ENCODE measurements around the gene PABPN1L. TPM values are rescaled to one million over a fixed set of nuclear protein-coding genes. Genes with fewer than 3 reads are reported as not detected.
A peak's percentile ranks its signal among the peaks of the same experiment; 100 is the strongest.

Gene PABPN1L
- total and polyA plus RNA-seq, 2 of the 13 experiments (the other 11 are each of a cell fraction or from before 2014, with no cell fraction given), result not detected

- TF ChIP-seq CCAR2 (optimal IDR thresholded peaks at IDR 0.05; ENCODE audit: low read depth, low read length) (no peak), ZNF292 (CRISPR knock-in tag; IDR thresholded peaks at IDR 0.05; ENCODE audit: borderline replicate concordance, low read depth) (no peak), ARID2 (CRISPR knock-in tag; IDR thresholded peaks at IDR 0.05; ENCODE audit: borderline replicate concordance) (0 out of 2 replicates have a peak, but pooled peaks have one; percentile 65), MAFG (CRISPR knock-in tag; IDR thresholded peaks at IDR 0.05) (no peak), RXRA (CRISPR knock-in tag; IDR thresholded peaks at IDR 0.05) (0 out of 2 replicates have a peak, but pooled peaks have one; percentile 63)
- TF ChIP-seq, protein P1, sequence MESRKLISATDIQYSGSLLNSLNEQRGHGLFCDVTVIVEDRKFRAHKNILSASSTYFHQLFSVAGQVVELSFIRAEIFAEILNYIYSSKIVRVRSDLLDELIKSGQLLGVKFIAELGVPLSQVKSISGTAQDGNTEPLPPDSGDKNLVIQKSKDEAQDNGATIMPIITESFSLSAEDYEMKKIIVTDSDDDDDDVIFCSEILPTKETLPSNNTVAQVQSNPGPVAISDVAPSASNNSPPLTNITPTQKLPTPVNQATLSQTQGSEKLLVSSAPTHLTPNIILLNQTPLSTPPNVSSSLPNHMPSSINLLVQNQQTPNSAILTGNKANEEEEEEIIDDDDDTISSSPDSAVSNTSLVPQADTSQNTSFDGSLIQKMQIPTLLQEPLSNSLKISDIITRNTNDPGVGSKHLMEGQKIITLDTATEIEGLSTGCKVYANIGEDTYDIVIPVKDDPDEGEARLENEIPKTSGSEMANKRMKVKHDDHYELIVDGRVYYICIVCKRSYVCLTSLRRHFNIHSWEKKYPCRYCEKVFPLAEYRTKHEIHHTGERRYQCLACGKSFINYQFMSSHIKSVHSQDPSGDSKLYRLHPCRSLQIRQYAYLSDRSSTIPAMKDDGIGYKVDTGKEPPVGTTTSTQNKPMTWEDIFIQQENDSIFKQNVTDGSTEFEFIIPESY (CRISPR knock-in tag; IDR thresholded peaks at IDR 0.05), result peak; percentile 41; the same call in 1 of the 2 replicates
These were observed 10.2 kb downstream of the PABPN1L start (continued) for GRCh38 chr16:88856122-88856827.

DNA sequence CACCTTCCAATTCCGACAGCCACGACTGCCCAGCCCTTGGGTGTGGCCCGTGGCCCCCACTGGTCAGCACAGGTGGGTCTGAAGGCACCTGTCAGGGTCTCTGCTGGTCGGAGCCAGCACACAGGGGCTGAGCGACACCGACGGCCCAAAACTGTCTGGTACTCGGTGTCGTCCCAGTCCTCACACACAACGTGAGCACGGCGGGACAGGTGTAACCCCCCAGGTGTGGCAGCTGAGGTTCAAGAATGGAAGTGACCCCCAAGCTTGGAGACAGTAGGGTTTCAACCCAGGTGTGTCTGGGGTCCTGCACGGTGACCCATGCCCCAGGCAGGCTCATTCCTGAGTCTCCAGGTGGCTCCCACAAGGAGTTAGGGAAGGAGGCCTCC is 10.7 kb downstream of the PABPN1L start:
- 89% methylated on average over 10 of the region's 13 CpGs for WGBS (ENCODE audit: low lambda C conversion rate)
- intact Hi-C loops (cut with micrococcal nuclease; ENCODE audit: unreplicated experiment), result loop anchor here (5.0 kb wide), 2 partner anchors 38 to 98 kb away; no protein-coding TSS in a partner anchor
- H3K27me3 ChIP-seq (ENCODE audit: control insufficient read depth in 1 of 2, insufficient read depth in 2 of 2, low read length in 2 of 2), result no peaks in the 10 kb centered on the region; a peak in 1 of 5 replicates
- BruUV-seq (replicated peaks), result TSS peak; percentile 40
- H3K36me3 ChIP-seq (replicated peaks in 1 of 2; ENCODE audit: control insufficient read depth in 1 of 2, insufficient read depth in 2 of 2, low read length in 2 of 2), result peaks cover 10 to 24% of the 10 kb centered on the region in 2 experiments
- peak overlapping the region; percentile 54; the same call in 1 of the 2 replicates for H3K9ac ChIP-seq (ENCODE audit: insufficient read depth, low read depth, low read length)
- H3K9me3 ChIP-seq (ENCODE audit: low read length), result no peaks in the 10 kb centered on the region
- H2AFZ ChIP-seq (ENCODE audit: low read length), result no peak overlapping the region
- H3K27ac ChIP-seq (ENCODE audit: extremely low read length, insufficient read depth, low read length), result no peak overlapping the region
- no peak for DNase-seq (ENCODE audit: low spot score)
- peak overlapping the region; percentile 54 to 73 (median 72); a peak in 5 of 6 replicates for H3K4me3 ChIP-seq (replicated peaks in 1 of 3; ENCODE audit: insufficient read depth in 1 of 3, low read depth in 2 of 3, low read length in 3 of 3)
- in situ Hi-C loops (cut with HindIII; ENCODE audit: extremely low pct_ligation_motif_present, low pct_unique_long_range_greater_than_20kb), result loop anchor here (5.0 kb wide), 2 partner anchors 43 to 98 kb away; partner anchors contain the start of gene APRT
- H3K4me1 ChIP-seq (ENCODE audit: insufficient read depth, low read length), result peaks cover 15% of the 10 kb centered on the region
- ChIA-PET POLR2A (interaction anchor here (2.3 kb wide), 1 partner anchor 312 kb away, joined by 9 read pairs; no protein-coding TSS in a partner anchor), CTCF (ENCODE audit: low intra/inter-chr PET ratio, low total read pairs) (no interaction called here)
- FAIRE-seq, result no peak
- peak overlapping the region; percentile 84 for H3K4me2 ChIP-seq (ENCODE audit: low read depth, low read length)
- H3K79me2 ChIP-seq (ENCODE audit: insufficient read depth, low read length), result peaks cover 12% of the 10 kb centered on the region
- ATAC-seq, result no peak
- H4K20me1 ChIP-seq (ENCODE audit: insufficient read depth, low read length), result peaks cover 3% of the 10 kb centered on the region; the same call in 1 of the 2 replicates
- TF ChIP-seq, protein P2, sequence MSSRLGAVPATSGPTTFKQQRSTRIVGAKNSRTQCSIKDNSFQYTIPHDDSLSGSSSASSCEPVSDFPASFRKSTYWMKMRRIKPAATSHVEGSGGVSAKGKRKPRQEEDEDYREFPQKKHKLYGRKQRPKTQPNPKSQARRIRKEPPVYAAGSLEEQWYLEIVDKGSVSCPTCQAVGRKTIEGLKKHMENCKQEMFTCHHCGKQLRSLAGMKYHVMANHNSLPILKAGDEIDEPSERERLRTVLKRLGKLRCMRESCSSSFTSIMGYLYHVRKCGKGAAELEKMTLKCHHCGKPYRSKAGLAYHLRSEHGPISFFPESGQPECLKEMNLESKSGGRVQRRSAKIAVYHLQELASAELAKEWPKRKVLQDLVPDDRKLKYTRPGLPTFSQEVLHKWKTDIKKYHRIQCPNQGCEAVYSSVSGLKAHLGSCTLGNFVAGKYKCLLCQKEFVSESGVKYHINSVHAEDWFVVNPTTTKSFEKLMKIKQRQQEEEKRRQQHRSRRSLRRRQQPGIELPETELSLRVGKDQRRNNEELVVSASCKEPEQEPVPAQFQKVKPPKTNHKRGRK (CRISPR knock-in tag; IDR thresholded peaks at IDR 0.05), result no peak
- TF ChIP-seq PHB2 (IDR thresholded peaks at IDR 0.05; ENCODE audit: partially characterized antibody) (no peak), ZNF839 (CRISPR knock-in tag; IDR thresholded peaks at IDR 0.05; ENCODE audit: borderline replicate concordance) (peak; percentile 26; the same call in 1 of the 2 replicates), ZNF75D (CRISPR knock-in tag; IDR thresholded peaks at IDR 0.05; ENCODE audit: borderline replicate concordance) (no peak), SMC3 (IDR thresholded peaks at IDR 0.05; ENCODE audit: low read length) (no peak)
- TF ChIP-seq, protein P3, sequence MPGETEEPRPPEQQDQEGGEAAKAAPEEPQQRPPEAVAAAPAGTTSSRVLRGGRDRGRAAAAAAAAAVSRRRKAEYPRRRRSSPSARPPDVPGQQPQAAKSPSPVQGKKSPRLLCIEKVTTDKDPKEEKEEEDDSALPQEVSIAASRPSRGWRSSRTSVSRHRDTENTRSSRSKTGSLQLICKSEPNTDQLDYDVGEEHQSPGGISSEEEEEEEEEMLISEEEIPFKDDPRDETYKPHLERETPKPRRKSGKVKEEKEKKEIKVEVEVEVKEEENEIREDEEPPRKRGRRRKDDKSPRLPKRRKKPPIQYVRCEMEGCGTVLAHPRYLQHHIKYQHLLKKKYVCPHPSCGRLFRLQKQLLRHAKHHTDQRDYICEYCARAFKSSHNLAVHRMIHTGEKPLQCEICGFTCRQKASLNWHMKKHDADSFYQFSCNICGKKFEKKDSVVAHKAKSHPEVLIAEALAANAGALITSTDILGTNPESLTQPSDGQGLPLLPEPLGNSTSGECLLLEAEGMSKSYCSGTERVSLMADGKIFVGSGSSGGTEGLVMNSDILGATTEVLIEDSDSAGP (CRISPR knock-in tag; IDR thresholded peaks at IDR 0.05; ENCODE audit: borderline replicate concordance), result 0 out of 2 replicates have a peak, but pooled peaks have one; percentile 34
- TF ChIP-seq, protein P4, sequence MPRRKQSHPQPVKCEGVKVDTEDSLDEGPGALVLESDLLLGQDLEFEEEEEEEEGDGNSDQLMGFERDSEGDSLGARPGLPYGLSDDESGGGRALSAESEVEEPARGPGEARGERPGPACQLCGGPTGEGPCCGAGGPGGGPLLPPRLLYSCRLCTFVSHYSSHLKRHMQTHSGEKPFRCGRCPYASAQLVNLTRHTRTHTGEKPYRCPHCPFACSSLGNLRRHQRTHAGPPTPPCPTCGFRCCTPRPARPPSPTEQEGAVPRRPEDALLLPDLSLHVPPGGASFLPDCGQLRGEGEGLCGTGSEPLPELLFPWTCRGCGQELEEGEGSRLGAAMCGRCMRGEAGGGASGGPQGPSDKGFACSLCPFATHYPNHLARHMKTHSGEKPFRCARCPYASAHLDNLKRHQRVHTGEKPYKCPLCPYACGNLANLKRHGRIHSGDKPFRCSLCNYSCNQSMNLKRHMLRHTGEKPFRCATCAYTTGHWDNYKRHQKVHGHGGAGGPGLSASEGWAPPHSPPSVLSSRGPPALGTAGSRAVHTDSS (CRISPR knock-in tag; conservative IDR thresholded peaks at IDR 0.05), result no peak

Data from HepG2 (cell line).